T-helper 2 cell treated with Interferon-gamma antibody and Interleukin-4, amounts not matched to agents 100 ng/mL and 5 ng/mL, for 36 hours (primary cell): ENCODE results near the gene MOBP. TPM values are rescaled to one million over a fixed set of nuclear protein-coding genes. Genes with fewer than 3 reads are reported as not detected.

ENCODE experiments used
- intact Hi-C: fragments of 100-400 bp; cut with micrococcal nuclease; formaldehyde crosslinking; loops from one replicate; pipeline ENCODE4 v1.15.1; 2023
- total RNA-seq: library from RNA; stranded (reverse); gene quantifications from 2 replicates; pipeline ENCODE4 v1.2.3, GENCODE V29; 2022

The MOBP gene
- total RNA-seq, 1 donor from 2014 or later: 0.05 TPM

- intact Hi-C loops: loop anchor here (5.0 kb wide), 1 partner anchor 452 kb away; no protein-coding TSS in a partner anchor
Measured at GRCh38 chr3:39540162-39540921, 72.9 kb downstream of the MOBP start.

GRCh38 chr3:39541442-39541841 lies 74.0 kb downstream of the MOBP start:
- intact Hi-C loops: loop anchor here (5.0 kb wide), 1 partner anchor 451 kb away; no protein-coding TSS in a partner anchor

GRCh38 chr3:39541917-39542329 lies 74.4 kb downstream of the MOBP start:
- intact Hi-C loops: loop anchor here (5.0 kb wide), 1 partner anchor 450 kb away; no protein-coding TSS in a partner anchor

GRCh38 chr3:39542588-39542988 lies 75.1 kb downstream of the MOBP start:
- intact Hi-C loops: loop anchor here (5.0 kb wide), 1 partner anchor 450 kb away; no protein-coding TSS in a partner anchor

- intact Hi-C loops: no loop called here
Measured at GRCh38 chr3:39548282-39548681, 80.8 kb downstream of the MOBP start.

- intact Hi-C loops: no loop called here
Measured at GRCh38 chr3:39550354-39551051, 83.0 kb downstream of the MOBP start.

Other genes starting within 250 kb of the MOBP start
- gene CX3CR1, start 187.6 kb upstream of the MOBP start, total RNA-seq: 1.8 and 2.1 TPM in 2 replicates
- 12.6 and 13.7 TPM in 2 replicates for gene CCR8, start 138.0 kb upstream of the MOBP start, total RNA-seq
- 44.2 and 44.3 TPM in 2 replicates for gene SLC25A38, start 84.3 kb upstream of the MOBP start, total RNA-seq
- 1,835 and 1,858 TPM in 2 replicates for gene RPSA, start 61.0 kb upstream of the MOBP start, total RNA-seq